Anterior cingulate cortex (tissue), 58 donors: ENCODE measurements around the gene KMT2D.

ENCODE experiments used
- DNase-seq, 58 donors: peaks; one replicate each; lab custom pipeline; 2025; lab: John Stamatoyannopoulos, UW

KMT2D gene

GRCh38 chr12:49055092-49055491 lies 5.5 kb downstream of the KMT2D start:
- DNase-seq = no peak

- DNase-seq = no peak
These were observed 6.1 kb downstream of the KMT2D start for GRCh38 chr12:49054524-49054923.

- DNase-seq = no peak
These were observed 6.5 kb downstream of the KMT2D start for GRCh38 chr12:49054096-49054495.

GRCh38 chr12:49052451-49053208 lies 8.0 kb downstream of the KMT2D start:
- DNase-seq = no peak

- no peak for DNase-seq
These were observed 8.7 kb downstream of the KMT2D start for GRCh38 chr12:49051777-49052438.

- no peak for DNase-seq
These were observed 9.2 kb downstream of the KMT2D start for GRCh38 chr12:49051373-49051764.

GRCh38 chr12:49050507-49051372 lies 9.9 kb downstream of the KMT2D start:
- no peak for DNase-seq

- DNase-seq = peak in 1 of 58 donors; percentile 9
These were observed 10.9 kb downstream of the KMT2D start for GRCh38 chr12:49049566-49050224.

- DNase-seq = no peak
These were observed 11.6 kb downstream of the KMT2D start for GRCh38 chr12:49048953-49049352.

GRCh38 chr12:49046129-49046895 lies 14.3 kb downstream of the KMT2D start:
- no peak for DNase-seq

- no peak for DNase-seq
These were observed 15.9 kb downstream of the KMT2D start for GRCh38 chr12:49044660-49045059.

- peak in 29 of 58 donors; percentile 3 to 68 (median 25) for DNase-seq
These were observed 16.7 kb downstream of the KMT2D start for GRCh38 chr12:49043856-49044258.

GRCh38 chr12:49043241-49043640 lies 17.4 kb downstream of the KMT2D start:
- no peak for DNase-seq

- DNase-seq = no peak
These were observed 18.6 kb downstream of the KMT2D start for GRCh38 chr12:49041881-49042484.

GRCh38 chr12:49041036-49041880 lies 19.3 kb downstream of the KMT2D start:
- DNase-seq = no peak

- DNase-seq = no peak
These were observed 20.2 kb downstream of the KMT2D start for GRCh38 chr12:49040364-49040855.

- DNase-seq = no peak
These were observed 20.9 kb downstream of the KMT2D start for GRCh38 chr12:49039421-49040363.
